IMR-90 (cell line): Measurements from ENCODE around the gene IL24. TPM values are rescaled to one million over a fixed set of nuclear protein-coding genes. Genes with fewer than 3 reads are reported as not detected.

Experiments used
- ATAC-seq: fragments of 200-7000 bp; cut with Tn5 transposase; 2 replicates; pipeline ENCODE4 v1.9.1; 2020; ENCODE audit warnings: low read depth, mild to moderate bottlenecking, moderate library complexity
- BruUV-seq: library from RNA; stranded (reverse); fragments of 400-500 nt; replicated peaks from 2 replicates; lab custom pipeline; 2021; lab: Mats Ljungman, UMichigan
- CTCF ChIA-PET: fragments of 300-600 bp; formaldehyde crosslinking; extraction: SDS; loops from one replicate; lab custom pipeline; 2021; ENCODE audit warnings: antibody characterized with exemption; lab: Yijun Ruan, JAX
- POLR2A ChIA-PET: fragments of 300-600 bp; sonication (Branson Sonifier 250); formaldehyde crosslinking; loops from one replicate; lab custom pipeline; 2022; ENCODE audit warnings: antibody characterized with exemption; ENCODE audit not compliant: unreplicated experiment; lab: Charles Lee
- DNase-seq: peaks from one replicate; pipeline ENCODE4 v3.0.0; 2013
- H2AFZ ChIP-seq: replicated peaks from 2 replicates; pipeline ENCODE3; 2013; ENCODE audit warnings: low read length, mild to moderate bottlenecking; ENCODE audit not compliant: poor library complexity
- H2AK5ac ChIP-seq: 2 replicates; pipeline ENCODE4 v1.6.1; 2013; ENCODE audit warnings: low read depth, low read length, inconsistent platforms
- H2AK9ac ChIP-seq: replicated peaks from 2 replicates; pipeline ENCODE3; 2013; ENCODE audit warnings: mild to moderate bottlenecking, low read depth, low read length, moderate library complexity; ENCODE audit not compliant: poor library complexity
- H2BK120ac ChIP-seq: 2 replicates; pipeline ENCODE4 v1.6.1; 2013; ENCODE audit warnings: low read depth, low read length, inconsistent platforms
- H2BK15ac ChIP-seq: 3 replicates; pipeline ENCODE4 v1.6.1; 2013; ENCODE audit warnings: low read depth, low read length, inconsistent platforms
- H2BK20ac ChIP-seq: 2 replicates; pipeline ENCODE4 v1.6.1; 2013; ENCODE audit warnings: low read depth, mild to moderate bottlenecking, inconsistent platforms, low read length, moderate library complexity
- H2BK5ac ChIP-seq: 2 replicates; pipeline ENCODE4 v1.6.1; 2013; ENCODE audit warnings: mild to moderate bottlenecking, low read depth, low read length, inconsistent platforms; ENCODE audit not compliant: poor library complexity, severe bottlenecking
- H3K14ac ChIP-seq: replicated peaks from 2 replicates; pipeline ENCODE4 v1.6.1; 2013; ENCODE audit warnings: low read depth, low read length, inconsistent platforms
- H3K18ac ChIP-seq: 2 replicates; pipeline ENCODE4 v1.6.1; 2013; ENCODE audit warnings: low read depth, low read length, control low read depth
- H3K23ac ChIP-seq: 2 replicates; pipeline ENCODE4 v1.6.1; 2013; ENCODE audit warnings: low read depth, low read length, inconsistent platforms
- H3K27ac ChIP-seq: 2 replicates; pipeline ENCODE4 v1.5.1; 2013; ENCODE audit warnings: mild to moderate bottlenecking, control low read depth, low read length; ENCODE audit not compliant: insufficient read depth
- H3K27me3 ChIP-seq: 2 replicates; pipeline ENCODE4 v1.6.1; 2013; ENCODE audit warnings: low read length; ENCODE audit not compliant: control insufficient read depth, insufficient read depth
- H3K36me3 ChIP-seq: 2 replicates; pipeline ENCODE4 v1.6.1; 2013; ENCODE audit warnings: low read length, mixed read lengths; ENCODE audit not compliant: control insufficient read depth, insufficient read depth
- H3K4ac ChIP-seq: 2 replicates; pipeline ENCODE4 v1.6.1; 2013; ENCODE audit warnings: low read depth, low read length, inconsistent platforms
- H3K4me1 ChIP-seq: 2 replicates; pipeline ENCODE4 v1.6.1; 2013; ENCODE audit warnings: low read length, mixed read lengths; ENCODE audit not compliant: control insufficient read depth, insufficient read depth
- H3K4me2 ChIP-seq: 2 replicates; pipeline ENCODE4 v1.6.1; 2013; ENCODE audit warnings: low read depth, mild to moderate bottlenecking, control low read depth, low read length, moderate library complexity
- H3K4me3 ChIP-seq: 2 replicates; pipeline ENCODE4 v1.5.1; 2013; ENCODE audit warnings: low read depth, mild to moderate bottlenecking, control low read depth, low read length, moderate library complexity; ENCODE audit not compliant: insufficient read depth
- H3K56ac ChIP-seq: 2 replicates; pipeline ENCODE4 v1.6.1; 2013; ENCODE audit warnings: low read length, inconsistent platforms; ENCODE audit not compliant: insufficient read depth; ENCODE audit errors: extremely low read depth
- H3K79me1 ChIP-seq, 2 experiments: 2 replicates each; pipeline ENCODE4 v1.6.1; 2013; ENCODE audit warnings: low read length in 2 of 2, inconsistent platforms in 1 of 2, low read depth in 1 of 2
- H3K9ac ChIP-seq: 2 replicates; pipeline ENCODE4 v1.6.1; 2013; ENCODE audit warnings: low read depth, low read length, control low read depth
- H3K9me1 ChIP-seq: 2 replicates; pipeline ENCODE4 v1.6.1; 2013; ENCODE audit warnings: low read length, inconsistent platforms; ENCODE audit not compliant: insufficient read depth
- H3K9me3 ChIP-seq: 2 replicates; pipeline ENCODE4 v1.6.1; 2013; ENCODE audit warnings: low read length; ENCODE audit not compliant: control insufficient read depth, insufficient read depth
- H4K20me1 ChIP-seq: 2 replicates; pipeline ENCODE4 v1.6.1; 2013; ENCODE audit warnings: low read length, inconsistent platforms; ENCODE audit not compliant: insufficient read depth
- H4K5ac ChIP-seq: 2 replicates; pipeline ENCODE4 v1.6.1; 2013; ENCODE audit warnings: mild to moderate bottlenecking, low read depth, low read length, control low read depth
- H4K8ac ChIP-seq, 2 experiments: 2 replicates each; pipeline ENCODE4 v1.6.1; 2013; ENCODE audit warnings: low read depth in 2 of 2, low read length in 2 of 2, control low read depth in 1 of 2, inconsistent platforms in 1 of 2
- H4K91ac ChIP-seq: 2 replicates; pipeline ENCODE4 v1.6.1; 2013; ENCODE audit warnings: low read depth, low read length, inconsistent platforms; ENCODE audit not compliant: insufficient read depth
- CHD1 ChIP-seq: IDR thresholded peaks from 2 replicates; pipeline ENCODE4 v1.6.1; 2012; ENCODE audit warnings: low read depth, low read length, improper control_type of control experiment
- MAZ ChIP-seq: IDR thresholded peaks from 2 replicates; pipeline ENCODE4 v1.6.1; 2012; ENCODE audit warnings: low read depth, mild to moderate bottlenecking, low read length, improper control_type of control experiment, moderate library complexity, borderline replicate concordance
- RFX5 ChIP-seq: IDR thresholded peaks from 2 replicates; pipeline ENCODE4 v1.8.0; 2012; ENCODE audit warnings: low read depth, mild to moderate bottlenecking, low read length, moderate library complexity
- SMC3 ChIP-seq: fragments of 150-350 bp; IDR thresholded peaks from 2 replicates; pipeline ENCODE4 v1.6.1; 2016; ENCODE audit warnings: low read depth, mild to moderate bottlenecking, antibody characterized with exemption, low read length, moderate library complexity
- WGBS, 2 experiments: methylation state at CpG; one replicate each; pipeline versions ENCODE4 v1.1.5 to v1.1.7; 2013; ENCODE audit warnings: missing lambda C conversion rate in 2 of 2; ENCODE audit not compliant: insufficient read length in 1 of 2; ENCODE audit errors: extremely low coverage in 2 of 2; 5-methylcytosine and 5-hydroxymethylcytosine counted together
- dilution Hi-C: fragments of 300-500 bp; cut with HindIII; formaldehyde crosslinking; loops from one replicate; pipeline ENCODE4 v1.14.3; 2018; ENCODE audit warnings: low sequenced_read_pairs; ENCODE audit not compliant: unreplicated experiment
- in situ Hi-C: fragments of 300-500 bp; cut with MboI; formaldehyde crosslinking; loops from 3 replicates; pipeline ENCODE4 v1.14.3; 2019; ENCODE audit warnings: low sequenced_read_pairs, inconsistent platforms, mixed read lengths
- intact Hi-C: fragments of 100-400 bp; cut with micrococcal nuclease; formaldehyde crosslinking; loops from 2 replicates; pipeline ENCODE4 v1.10.0; 2022
- polyA plus RNA-seq, 3 experiments: library from polyadenylated mRNA; depleted of rRNA; stranded (reverse); fragments of >200 nt; gene quantifications; 2 replicates each; pipeline ENCODE4 v1.2.3, GENCODE V29; 2012; ENCODE audit warnings: low replicate concordance in 1 of 3
- total RNA-seq: library from RNA; depleted of rRNA; stranded (reverse); fragments of >200 nt; gene quantifications from 2 replicates; pipeline ENCODE4 v1.2.3, GENCODE V29; 2012
- TF ChIP-seq, protein P1 (sequence below): fragments of 150-350 bp; IDR thresholded peaks from 2 replicates; pipeline ENCODE4 v1.6.1; 2016; ENCODE audit warnings: low read depth, mild to moderate bottlenecking, low read length, moderate library complexity, borderline replicate concordance
- TF ChIP-seq, protein P2 (sequence below): conservative IDR thresholded peaks from 2 replicates; pipeline ENCODE4 v1.5.1; 2012; ENCODE audit warnings: mild to moderate bottlenecking, low read depth, low read length, improper control_type of control experiment
- TF ChIP-seq, protein P3 (sequence below): fragments of 150-350 bp; IDR thresholded peaks from 2 replicates; pipeline ENCODE4 v1.6.1; 2017; ENCODE audit warnings: mild to moderate bottlenecking, antibody characterized with exemption, low read length, low read depth

Gene IL24
- total and polyA plus RNA-seq, 2 of the 4 experiments (the other 2 are of a cell fraction), result 0.12 to 0.18 TPM

GRCh38 chr1:206867239-206867638, 30.0 kb upstream of the IL24 start:
- Histone ChIP-seq H2AK9ac (no peak overlapping the region), H3K4ac (peak overlapping the region; percentile 51; the same call in 1 of the 2 replicates), H3K9ac (no peak overlapping the region), H2BK5ac (no peak overlapping the region), H3K18ac (no peak overlapping the region), H4K8ac (no peak overlapping the region), H3K56ac (no peak overlapping the region), H2BK20ac (no peak overlapping the region), H3K9me3 (no peaks in the 10 kb centered on the region; the same call in 1 of the 2 replicates), H3K23ac (no peak overlapping the region), H3K9me1 (peaks cover 12% of the 10 kb centered on the region), H3K27ac (no peak overlapping the region), H3K4me2 (no peak overlapping the region), H4K5ac (no peak overlapping the region), H2AFZ (no peak overlapping the region), H3K79me1 (no peaks in the 10 kb centered on the region), H3K4me1 (peaks cover 6% of the 10 kb centered on the region), H2BK120ac (0 out of 2 replicates have a peak overlapping the region, but pooled peaks have one; percentile 10), H2BK15ac (peak overlapping the region; percentile 76; the same call in 1 of the 3 replicates), H3K27me3 (peaks cover 3% of the 10 kb centered on the region; the same call in 1 of the 2 replicates), H4K91ac (no peak overlapping the region), H3K36me3 (no peaks in the 10 kb centered on the region), H2AK5ac (peak overlapping the region; percentile 51; the same call in 1 of the 2 replicates), H3K4me3 (no peak overlapping the region), H4K20me1 (no peaks in the 10 kb centered on the region), H3K14ac (no peak overlapping the region)
- ATAC-seq (no peak), DNase-seq (no peak)
- dilution Hi-C loops (no loop called here), intact Hi-C loops (no loop called here), in situ Hi-C loops (no loop called here)
- WGBS, 2 experiments, result 100% methylated on average over 1 of the region's 1 CpG; no CpG with 5 or more reads in 1 of the 2 experiments
- BruUV-seq, result no TSS peak
- CTCF ChIA-PET, result no interaction called here
- no peak for TF ChIP-seq SMC3
- TF ChIP-seq, protein P1, sequence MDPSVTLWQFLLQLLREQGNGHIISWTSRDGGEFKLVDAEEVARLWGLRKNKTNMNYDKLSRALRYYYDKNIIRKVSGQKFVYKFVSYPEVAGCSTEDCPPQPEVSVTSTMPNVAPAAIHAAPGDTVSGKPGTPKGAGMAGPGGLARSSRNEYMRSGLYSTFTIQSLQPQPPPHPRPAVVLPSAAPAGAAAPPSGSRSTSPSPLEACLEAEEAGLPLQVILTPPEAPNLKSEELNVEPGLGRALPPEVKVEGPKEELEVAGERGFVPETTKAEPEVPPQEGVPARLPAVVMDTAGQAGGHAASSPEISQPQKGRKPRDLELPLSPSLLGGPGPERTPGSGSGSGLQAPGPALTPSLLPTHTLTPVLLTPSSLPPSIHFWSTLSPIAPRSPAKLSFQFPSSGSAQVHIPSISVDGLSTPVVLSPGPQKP, result no peak
- no peak for TF ChIP-seq MAZ
- no peak for TF ChIP-seq RFX5
- no peak for TF ChIP-seq CHD1
- TF ChIP-seq, protein P2, sequence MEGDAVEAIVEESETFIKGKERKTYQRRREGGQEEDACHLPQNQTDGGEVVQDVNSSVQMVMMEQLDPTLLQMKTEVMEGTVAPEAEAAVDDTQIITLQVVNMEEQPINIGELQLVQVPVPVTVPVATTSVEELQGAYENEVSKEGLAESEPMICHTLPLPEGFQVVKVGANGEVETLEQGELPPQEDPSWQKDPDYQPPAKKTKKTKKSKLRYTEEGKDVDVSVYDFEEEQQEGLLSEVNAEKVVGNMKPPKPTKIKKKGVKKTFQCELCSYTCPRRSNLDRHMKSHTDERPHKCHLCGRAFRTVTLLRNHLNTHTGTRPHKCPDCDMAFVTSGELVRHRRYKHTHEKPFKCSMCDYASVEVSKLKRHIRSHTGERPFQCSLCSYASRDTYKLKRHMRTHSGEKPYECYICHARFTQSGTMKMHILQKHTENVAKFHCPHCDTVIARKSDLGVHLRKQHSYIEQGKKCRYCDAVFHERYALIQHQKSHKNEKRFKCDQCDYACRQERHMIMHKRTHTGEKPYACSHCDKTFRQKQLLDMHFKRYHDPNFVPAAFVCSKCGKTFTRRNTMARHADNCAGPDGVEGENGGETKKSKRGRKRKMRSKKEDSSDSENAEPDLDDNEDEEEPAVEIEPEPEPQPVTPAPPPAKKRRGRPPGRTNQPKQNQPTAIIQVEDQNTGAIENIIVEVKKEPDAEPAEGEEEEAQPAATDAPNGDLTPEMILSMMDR, result no peak
- TF ChIP-seq, protein P3, sequence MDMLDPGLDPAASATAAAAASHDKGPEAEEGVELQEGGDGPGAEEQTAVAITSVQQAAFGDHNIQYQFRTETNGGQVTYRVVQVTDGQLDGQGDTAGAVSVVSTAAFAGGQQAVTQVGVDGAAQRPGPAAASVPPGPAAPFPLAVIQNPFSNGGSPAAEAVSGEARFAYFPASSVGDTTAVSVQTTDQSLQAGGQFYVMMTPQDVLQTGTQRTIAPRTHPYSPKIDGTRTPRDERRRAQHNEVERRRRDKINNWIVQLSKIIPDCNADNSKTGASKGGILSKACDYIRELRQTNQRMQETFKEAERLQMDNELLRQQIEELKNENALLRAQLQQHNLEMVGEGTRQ, result no peak
- POLR2A ChIA-PET, result no interaction called here
